ENCODE data around the gene IFNAR1. TPM values are rescaled to one million over a fixed set of nuclear protein-coding genes. Genes with fewer than 3 reads are reported as not detected.
A peak's percentile ranks its signal among the peaks of the same experiment; 100 is the strongest.

Gene IFNAR1
- total and polyA plus RNA-seq, 9 of the 15 experiments (the other 6 are each of a cell fraction or from before 2014, with no cell fraction given): 8.6 to 31.8 (median 14.8) TPM

- TF ChIP-seq RERE (CRISPR knock-in tag; IDR thresholded peaks at IDR 0.05; ENCODE audit: borderline replicate concordance): no peak; the same call in 1 of the 2 replicates
- TF ChIP-seq STAT5A (IDR thresholded peaks at IDR 0.05; ENCODE audit: borderline replicate concordance, low read length): no peak
- TF ChIP-seq ZNF717 (CRISPR knock-in tag; IDR thresholded peaks at IDR 0.05): no peak
- peak; percentile 75 for TF ChIP-seq HES1 (IDR thresholded peaks at IDR 0.05; ENCODE audit: low read depth)
- no peak for TF ChIP-seq DACH1 (IDR thresholded peaks at IDR 0.05; ENCODE audit: partially characterized antibody)
- TF ChIP-seq CBX2 (IDR thresholded peaks at IDR 0.05; ENCODE audit: insufficient read depth, low read length, poor library complexity, severe bottlenecking): no peak
- no peak for TF ChIP-seq NFATC3 (IDR thresholded peaks at IDR 0.05)
- TF ChIP-seq DNMT1 (IDR thresholded peaks at IDR 0.05): peak; percentile 98
- no peak for TF ChIP-seq XRCC3 (IDR thresholded peaks at IDR 0.05)
- peak; percentile 41; the same call in 1 of the 2 replicates for TF ChIP-seq HCFC1 (IDR thresholded peaks at IDR 0.05; ENCODE audit: low read depth, low read length)
- no peak for TF ChIP-seq PTTG1 (tag; IDR thresholded peaks at IDR 0.05; ENCODE audit: low read depth)
- TF ChIP-seq ZBTB26 (CRISPR knock-in tag; IDR thresholded peaks at IDR 0.05): 0 out of 2 replicates have a peak, but pooled peaks have one; percentile 74
- 0 out of 2 replicates have a peak, but pooled peaks have one; percentile 23 for TF ChIP-seq TCF7 (IDR thresholded peaks at IDR 0.05; ENCODE audit: borderline replicate concordance)
- TF ChIP-seq ZBTB33 (CRISPR knock-in tag; IDR thresholded peaks at IDR 0.05): peak; percentile 84
- no peak for TF ChIP-seq CHAMP1 (IDR thresholded peaks at IDR 0.05)
Observed at GRCh38 chr21:33324291-33325221, at the start of gene IFNAR1 (continued).
